Spleen (tissue), 7 donors: ENCODE results near the gene CXCL16.

Source experiments
- CTCF ChIP-seq, 11 experiments: fragments of 200-600 bp in 7 of 11; fragments of 450-650 bp in 4 of 11; sonication (generic) in 4 of 11; IDR thresholded peaks in 8 of 11; conservative IDR thresholded peaks in 3 of 11; 1 replicate in 7 of 11; 2 replicates in 4 of 11; pipeline versions ENCODE4 v1.4.0 to v1.8.0; 2016 to 2021; ENCODE audit warnings: antibody characterized with exemption in 11 of 11, inconsistent platforms in 4 of 11, mild to moderate bottlenecking in 1 of 11
- POLR2A ChIP-seq, 3 donors: fragments of 450-650 bp; IDR thresholded peaks; one replicate each; pipeline ENCODE4 v1.5.1; 2017; ENCODE audit warnings: antibody characterized with exemption in 3 of 3, mild to moderate bottlenecking in 1 of 3
- donor health status: DM: no; HTN: no; CAD: no; lungs with moderate emphysema.
- donor health status: DM: no; HTN: no; CAD: no.
- donor health status: DM: no; HTN: no; CAD: no.

GRCh38 chr17:4717791-4718190, 21.9 kb downstream of the CXCL16 start:
- TF ChIP-seq CTCF (IDR thresholded peaks at IDR 0.05 in 8 of 11, conservative IDR thresholded peaks at IDR 0.05 in 3 of 11) (no peak), POLR2A (IDR thresholded peaks at IDR 0.05) (no peak)
